HG03432 (cell line): ENCODE data around the gene KRT2.

ENCODE experiments used
- ATAC-seq: cut with Tn5 transposase; IDR thresholded peaks from one replicate; pipeline ENCODE4 v1.9.1; 2021; ENCODE audit warnings: mild to moderate bottlenecking, moderate library complexity; ENCODE audit not compliant: unreplicated experiment

KRT2 gene

GRCh38 chr12:52667509-52667908 lies 15.5 kb upstream of the KRT2 start:
- ATAC-seq = no peak

GRCh38 chr12:52666471-52666870 lies 14.5 kb upstream of the KRT2 start:
- no peak for ATAC-seq

GRCh38 chr12:52663420-52663819 lies 11.4 kb upstream of the KRT2 start:
- ATAC-seq = no peak

GRCh38 chr12:52662918-52663229 lies 10.9 kb upstream of the KRT2 start:
- no peak for ATAC-seq

- no peak for ATAC-seq
These were observed 10.3 kb upstream of the KRT2 start for GRCh38 chr12:52662093-52662917.

- ATAC-seq = no peak
These were observed 9.7 kb upstream of the KRT2 start for GRCh38 chr12:52661668-52662067.

- no peak for ATAC-seq
These were observed 9.0 kb upstream of the KRT2 start for GRCh38 chr12:52660934-52661499.

GRCh38 chr12:52659951-52660350 lies 7.9 kb upstream of the KRT2 start:
- no peak for ATAC-seq

GRCh38 chr12:52659395-52659794 lies 7.4 kb upstream of the KRT2 start:
- no peak for ATAC-seq

- ATAC-seq = no peak
These were observed 6.2 kb upstream of the KRT2 start for GRCh38 chr12:52658196-52658595.

- no peak for ATAC-seq
These were observed 5.4 kb upstream of the KRT2 start for GRCh38 chr12:52657250-52657902.

GRCh38 chr12:52656616-52657015 lies 4.6 kb upstream of the KRT2 start:
- ATAC-seq = no peak

- no peak for ATAC-seq
These were observed 3.7 kb upstream of the KRT2 start for GRCh38 chr12:52655720-52656124.

GRCh38 chr12:52655251-52655650 lies 3.2 kb upstream of the KRT2 start:
- no peak for ATAC-seq

- no peak for ATAC-seq
These were observed 1.4 kb downstream of the KRT2 start for GRCh38 chr12:52650520-52651081.

- no peak for ATAC-seq
These were observed 2.9 kb downstream of the KRT2 start for GRCh38 chr12:52649066-52649465.

GRCh38 chr12:52648012-52648550 lies 3.9 kb downstream of the KRT2 start:
- ATAC-seq = no peak

- no peak for ATAC-seq
These were observed 4.4 kb downstream of the KRT2 start for GRCh38 chr12:52647601-52648000.

GRCh38 chr12:52646613-52647012 lies 5.4 kb downstream of the KRT2 start:
- no peak for ATAC-seq

- no peak for ATAC-seq
These were observed 6.0 kb downstream of the KRT2 start for GRCh38 chr12:52645982-52646381.

- no peak for ATAC-seq
These were observed 6.8 kb downstream of the KRT2 start for GRCh38 chr12:52645120-52645761.
